Astrocyte (in vitro differentiated cells and primary cell): ENCODE results near the gene CWC22. TPM values are rescaled to one million over a fixed set of nuclear protein-coding genes. Genes with fewer than 3 reads are reported as not detected.

Source experiments
- DNase-seq: peaks from one replicate; pipeline ENCODE4 v3.0.0-alpha.2; 2010; ENCODE audit warnings: low read depth
- FAIRE-seq: peaks from 2 replicates; lab custom pipeline; 2011; peaks lifted over from hg19 to GRCh38; lab: Jason Lieb, UNC
- H2AFZ ChIP-seq: 2 replicates; pipeline ENCODE4 v1.6.0; 2012; ENCODE audit warnings: low read depth, low read length, inconsistent platforms
- H3K27ac ChIP-seq: 2 replicates; pipeline ENCODE4 v1.5.1; 2011; ENCODE audit warnings: low read depth, low read length, inconsistent platforms
- H3K27me3 ChIP-seq: 2 replicates; pipeline ENCODE4 v1.6.0; 2011; ENCODE audit warnings: low read length, inconsistent platforms; ENCODE audit not compliant: insufficient read depth
- H3K36me3 ChIP-seq: 2 replicates; pipeline ENCODE4 v1.5.1; 2011; ENCODE audit warnings: low read length, inconsistent platforms; ENCODE audit not compliant: insufficient read depth
- H3K4me1 ChIP-seq: 2 replicates; pipeline ENCODE4 v1.5.1; 2011; ENCODE audit warnings: low read length, inconsistent platforms; ENCODE audit not compliant: insufficient read depth
- H3K4me2 ChIP-seq: 2 replicates; pipeline ENCODE4 v1.6.0; 2012; ENCODE audit warnings: low read length, inconsistent platforms
- H3K4me3 ChIP-seq: 2 replicates; pipeline ENCODE4 v1.5.1; 2011; ENCODE audit warnings: low read depth, mild to moderate bottlenecking, low read length, inconsistent platforms; ENCODE audit not compliant: insufficient read depth
- H3K79me2 ChIP-seq: 2 replicates; pipeline ENCODE4 v1.6.0; 2012; ENCODE audit warnings: mild to moderate bottlenecking, low read length, inconsistent platforms; ENCODE audit not compliant: insufficient read depth
- H3K9ac ChIP-seq: 2 replicates; pipeline ENCODE4 v1.6.0; 2012; ENCODE audit warnings: mild to moderate bottlenecking, low read length, inconsistent platforms
- H3K9me3 ChIP-seq: 2 replicates; pipeline ENCODE4 v1.5.1; 2012; ENCODE audit warnings: low read depth, mild to moderate bottlenecking, low read length, inconsistent platforms; ENCODE audit not compliant: insufficient read depth
- H4K20me1 ChIP-seq: 2 replicates; pipeline ENCODE4 v1.6.0; 2012; ENCODE audit warnings: low read length, inconsistent platforms; ENCODE audit not compliant: insufficient read depth
- H3K27ac Mint-ChIP-seq: one replicate; pipeline ENCODE4 v1.8.0; 2021; ENCODE audit warnings: mild to moderate bottlenecking, mixed read lengths; ENCODE audit not compliant: unreplicated experiment
- H3K27me3 Mint-ChIP-seq: one replicate; pipeline ENCODE4 v1.8.0; 2021; ENCODE audit warnings: low read depth, mixed read lengths; ENCODE audit not compliant: unreplicated experiment
- H3K36me3 Mint-ChIP-seq: one replicate; pipeline ENCODE4 v1.8.0; 2021; ENCODE audit warnings: low read depth, mixed read lengths; ENCODE audit not compliant: unreplicated experiment
- H3K4me1 Mint-ChIP-seq: one replicate; pipeline ENCODE4 v1.8.0; 2021; ENCODE audit warnings: low read depth, mixed read lengths; ENCODE audit not compliant: unreplicated experiment
- H3K4me3 Mint-ChIP-seq: one replicate; pipeline ENCODE4 v1.8.0; 2021; ENCODE audit warnings: mild to moderate bottlenecking, moderate library complexity, mixed read lengths; ENCODE audit not compliant: unreplicated experiment
- H3K9me3 Mint-ChIP-seq: one replicate; pipeline ENCODE4 v1.8.0; 2021; ENCODE audit warnings: mild to moderate bottlenecking, mixed read lengths; ENCODE audit not compliant: unreplicated experiment
- CTCF ChIP-seq: IDR thresholded peaks from 2 replicates; pipeline ENCODE4 v1.5.1; 2011; ENCODE audit warnings: low read depth, mild to moderate bottlenecking, inconsistent platforms, low read length, moderate library complexity; ENCODE audit not compliant: insufficient read depth
- EZH2 ChIP-seq: IDR thresholded peaks from 2 replicates; pipeline ENCODE4 v1.6.1; 2012; ENCODE audit warnings: mild to moderate bottlenecking, low read length, inconsistent platforms; ENCODE audit not compliant: insufficient read depth
- total RNA-seq: library from RNA; stranded (reverse); gene quantifications from 2 replicates; pipeline ENCODE4 v1.2.1, GENCODE V29; 2021

CWC22 gene
- total RNA-seq, 1 donor from 2014 or later = 13.5 TPM

- H3K4me2 ChIP-seq = no peak overlapping the region
- peaks cover 9% of the 10 kb centered on the region for H3K36me3 ChIP-seq
- no peak overlapping the region for H3K27ac ChIP-seq
- Mint-ChIP-seq H3K27me3 (no peaks in the 10 kb centered on the region), H3K9me3 (peaks cover 2% of the 10 kb centered on the region), H3K4me1 (peaks cover 3% of the 10 kb centered on the region), H3K27ac (peak overlapping the region; percentile 16), H3K4me3 (no peak overlapping the region), H3K36me3 (peaks cover 9% of the 10 kb centered on the region)
- FAIRE-seq (no peak), DNase-seq (no peak)
- no peak overlapping the region for H2AFZ ChIP-seq
- peaks cover 34% of the 10 kb centered on the region for H3K79me2 ChIP-seq
- no peak for TF ChIP-seq EZH2
- TF ChIP-seq CTCF = no peak
- H3K4me1 ChIP-seq = no peaks in the 10 kb centered on the region
- no peaks in the 10 kb centered on the region for H3K9me3 ChIP-seq
- H3K4me3 ChIP-seq = no peak overlapping the region
- H3K9ac ChIP-seq = no peak overlapping the region
- no peaks in the 10 kb centered on the region for H3K27me3 ChIP-seq
- H4K20me1 ChIP-seq = peaks cover 24% of the 10 kb centered on the region
Measured at GRCh38 chr2:179990676-179991317, 16.3 kb downstream of the CWC22 start.

- Histone ChIP-seq H3K9ac (no peak overlapping the region), H3K79me2 (peaks cover 13% of the 10 kb centered on the region), H3K9me3 (no peaks in the 10 kb centered on the region), H2AFZ (no peak overlapping the region), H3K4me2 (no peak overlapping the region), H3K27me3 (no peaks in the 10 kb centered on the region), H3K4me3 (no peak overlapping the region), H3K4me1 (no peaks in the 10 kb centered on the region), H3K36me3 (peaks cover 15% of the 10 kb centered on the region), H4K20me1 (peaks cover 16% of the 10 kb centered on the region), H3K27ac (no peak overlapping the region)
- Mint-ChIP-seq H3K9me3 (peaks cover 2% of the 10 kb centered on the region), H3K4me3 (no peak overlapping the region), H3K4me1 (peaks cover 9% of the 10 kb centered on the region), H3K36me3 (peaks cover 14% of the 10 kb centered on the region), H3K27ac (no peak overlapping the region), H3K27me3 (no peaks in the 10 kb centered on the region)
- DNase-seq (no peak), FAIRE-seq (no peak)
- no peak for TF ChIP-seq EZH2
- no peak for TF ChIP-seq CTCF
Measured at GRCh38 chr2:179987916-179988315, 19.2 kb downstream of the CWC22 start.

- H3K4me3 Mint-ChIP-seq = no peak overlapping the region
- TF ChIP-seq EZH2 (no peak), CTCF (no peak)
- Histone ChIP-seq H3K4me3 (no peak overlapping the region), H3K36me3 (peaks cover 18% of the 10 kb centered on the region), H3K27ac (no peak overlapping the region), H4K20me1 (peaks cover under 1% of the 10 kb centered on the region), H3K79me2 (peaks cover 2% of the 10 kb centered on the region), H2AFZ (no peak overlapping the region), H3K9ac (no peak overlapping the region), H3K27me3 (no peaks in the 10 kb centered on the region), H3K9me3 (no peaks in the 10 kb centered on the region), H3K4me2 (no peak overlapping the region), H3K4me1 (peaks cover 5% of the 10 kb centered on the region)
- FAIRE-seq = no peak
- peaks cover 21% of the 10 kb centered on the region for H3K4me1 Mint-ChIP-seq
- H3K36me3 Mint-ChIP-seq = peaks cover 9% of the 10 kb centered on the region
- H3K9me3 Mint-ChIP-seq = no peaks in the 10 kb centered on the region
- DNase-seq = peak; percentile 16
- H3K27ac Mint-ChIP-seq = no peak overlapping the region
- H3K27me3 Mint-ChIP-seq = no peaks in the 10 kb centered on the region
Measured at GRCh38 chr2:179985163-179985820, 21.8 kb downstream of the CWC22 start.
